ENCODE measurements around the gene VDR.
"Not testable (repeated sequence)": the region's sequence is repeated elsewhere in the genome, so short reads cannot be mapped to it uniquely, and the experiment has no call there.

Gene VDR

GRCh38 chr12:47844264-47845019 lies 60.4 kb downstream of the VDR start:
- TF ChIP-seq CTCF (IDR thresholded peaks at IDR 0.05; ENCODE audit: low read depth, low read length), result no peak
- TF ChIP-seq EZH2phosphoT487 (IDR thresholded peaks at IDR 0.05; ENCODE audit: low read depth), result no peak
- Histone ChIP-seq H4K20me1 (ENCODE audit: insufficient read depth, low read length) (no peaks in the 10 kb centered on the region), H3K4me1 (ENCODE audit: low read length) (no peaks in the 10 kb centered on the region), H3K4me2 (ENCODE audit: low read length) (no peak overlapping the region), H3K36me3 (replicated peaks; ENCODE audit: low read depth, low read length) (no peaks in the 10 kb centered on the region), H3K9ac (ENCODE audit: low read length) (no peak overlapping the region), H3K27me3 (ENCODE audit: low read depth, low read length) (peaks cover 53% of the 10 kb centered on the region), H3K79me2 (ENCODE audit: low read length) (no peaks in the 10 kb centered on the region), H3K9me3 (ENCODE audit: insufficient read depth, low read length) (no peaks in the 10 kb centered on the region), H3K27ac (ENCODE audit: low read length) (no peak overlapping the region), H3K4me3 (ENCODE audit: low read length) (no peak overlapping the region), H2AFZ (ENCODE audit: low read depth, low read length) (no peak overlapping the region)

- Histone ChIP-seq H3K27me3 (ENCODE audit: low read depth, low read length) (peaks cover 57% of the 10 kb centered on the region), H3K4me1 (ENCODE audit: low read length) (no peaks in the 10 kb centered on the region), H3K79me2 (ENCODE audit: low read length) (no peaks in the 10 kb centered on the region), H3K27ac (ENCODE audit: low read length) (no peak overlapping the region), H3K9me3 (ENCODE audit: insufficient read depth, low read length) (no peaks in the 10 kb centered on the region), H3K36me3 (replicated peaks; ENCODE audit: low read depth, low read length) (no peaks in the 10 kb centered on the region), H2AFZ (ENCODE audit: low read depth, low read length) (no peak overlapping the region), H3K4me3 (ENCODE audit: low read length) (no peak overlapping the region), H3K9ac (ENCODE audit: low read length) (no peak overlapping the region), H3K4me2 (ENCODE audit: low read length) (no peak overlapping the region), H4K20me1 (ENCODE audit: insufficient read depth, low read length) (no peaks in the 10 kb centered on the region)
- TF ChIP-seq CTCF (IDR thresholded peaks at IDR 0.05; ENCODE audit: low read depth, low read length), result no peak
- no peak for TF ChIP-seq EZH2phosphoT487 (IDR thresholded peaks at IDR 0.05; ENCODE audit: low read depth)
Measured at GRCh38 chr12:47843226-47843980, 61.4 kb downstream of the VDR start.

GRCh38 chr12:47842543-47842942 lies 62.3 kb downstream of the VDR start:
- H3K27ac ChIP-seq (ENCODE audit: low read length); H3K4me1 ChIP-seq (ENCODE audit: low read length); H3K9me3 ChIP-seq (ENCODE audit: insufficient read depth, low read length); H3K36me3 ChIP-seq (replicated peaks; ENCODE audit: low read depth, low read length); H3K4me3 ChIP-seq (ENCODE audit: low read length); H4K20me1 ChIP-seq (ENCODE audit: insufficient read depth, low read length); H3K79me2 ChIP-seq (ENCODE audit: low read length); H3K4me2 ChIP-seq (ENCODE audit: low read length); H3K9ac ChIP-seq (ENCODE audit: low read length); H2AFZ ChIP-seq (ENCODE audit: low read depth, low read length): not testable (repeated sequence)
- H3K27me3 ChIP-seq (ENCODE audit: low read depth, low read length), result peaks cover 57% of the 10 kb centered on the region

GRCh38 chr12:47841910-47842309 lies 62.9 kb downstream of the VDR start:
- Histone ChIP-seq H3K4me1 (ENCODE audit: low read length) (peaks cover 7% of the 10 kb centered on the region), H4K20me1 (ENCODE audit: insufficient read depth, low read length) (no peaks in the 10 kb centered on the region), H3K4me2 (ENCODE audit: low read length) (no peak overlapping the region), H3K9ac (ENCODE audit: low read length) (no peak overlapping the region), H3K27me3 (ENCODE audit: low read depth, low read length) (peaks cover 55% of the 10 kb centered on the region), H3K36me3 (replicated peaks; ENCODE audit: low read depth, low read length) (no peaks in the 10 kb centered on the region), H2AFZ (ENCODE audit: low read depth, low read length) (no peak overlapping the region), H3K4me3 (ENCODE audit: low read length) (no peak overlapping the region), H3K9me3 (ENCODE audit: insufficient read depth, low read length) (no peaks in the 10 kb centered on the region), H3K79me2 (ENCODE audit: low read length) (no peaks in the 10 kb centered on the region), H3K27ac (ENCODE audit: low read length) (no peak overlapping the region)
- TF ChIP-seq CTCF (IDR thresholded peaks at IDR 0.05; ENCODE audit: low read depth, low read length) (no peak), EZH2phosphoT487 (IDR thresholded peaks at IDR 0.05; ENCODE audit: low read depth) (no peak)
